ENCODE measurements around the gene UBE2J2.

UBE2J2 gene

GRCh38 chr1:1295154-1295923, 21.7 kb upstream of the UBE2J2 start:
- no peak for DNase-seq

- DNase-seq = no peak
Observed at GRCh38 chr1:1294250-1294890, 20.7 kb upstream of the UBE2J2 start.

- DNase-seq = no peak
Observed at GRCh38 chr1:1293263-1294249, 19.9 kb upstream of the UBE2J2 start.

GRCh38 chr1:1292851-1293250, 19.2 kb upstream of the UBE2J2 start:
- DNase-seq = no peak

- DNase-seq = no peak
Observed at GRCh38 chr1:1292442-1292779, 18.8 kb upstream of the UBE2J2 start.

GRCh38 chr1:1291548-1292441, 18.1 kb upstream of the UBE2J2 start:
- peak; percentile 37 for DNase-seq

GRCh38 chr1:1291023-1291528, 17.4 kb upstream of the UBE2J2 start:
- DNase-seq = no peak

GRCh38 chr1:1290238-1290731, 16.6 kb upstream of the UBE2J2 start:
- peak; percentile 73 for DNase-seq

GRCh38 chr1:1287288-1288110, 13.8 kb upstream of the UBE2J2 start:
- no peak for DNase-seq

- DNase-seq = no peak
Observed at GRCh38 chr1:1286313-1287261, 12.9 kb upstream of the UBE2J2 start.

- DNase-seq = no peak
Observed at GRCh38 chr1:1285611-1286311, 12.1 kb upstream of the UBE2J2 start.

GRCh38 chr1:1285102-1285571, 11.5 kb upstream of the UBE2J2 start:
- no peak for DNase-seq

GRCh38 chr1:1284221-1285101, 10.8 kb upstream of the UBE2J2 start:
- no peak for DNase-seq

- no peak for DNase-seq
Observed at GRCh38 chr1:1283821-1284220, 10.2 kb upstream of the UBE2J2 start.

- DNase-seq = peak; percentile 37
Observed at GRCh38 chr1:1282998-1283397, 9.3 kb upstream of the UBE2J2 start.

GRCh38 chr1:1281533-1282321, 8.1 kb upstream of the UBE2J2 start:
- peak; percentile 66 for DNase-seq

Data from suppressor macrophage treated with lipopolysaccharide for 4 hours (primary cell).